Keratinocyte (primary cell): ENCODE results near the gene COPG1. TPM values are rescaled to one million over a fixed set of nuclear protein-coding genes. Genes with fewer than 3 reads are reported as not detected.

ENCODE experiments used
- DNase-seq: peaks from one replicate; pipeline ENCODE4 v3.0.0-alpha.2; 2011; ENCODE audit warnings: low read depth, missing footprints, low spot score
- FAIRE-seq: peaks from 2 replicates; lab custom pipeline; 2011; peaks lifted over from hg19 to GRCh38; lab: Jason Lieb, UNC
- H2AFZ ChIP-seq: 2 replicates; pipeline ENCODE4 v1.6.0; 2012; ENCODE audit warnings: low read length, control low read depth, inconsistent platforms; ENCODE audit not compliant: control insufficient read depth
- H3K27ac ChIP-seq: 2 replicates; pipeline ENCODE4 v1.5.1; 2011; ENCODE audit warnings: low read length; ENCODE audit not compliant: control insufficient read depth, insufficient read depth
- H3K27me3 ChIP-seq: 3 replicates; pipeline ENCODE4 v1.6.0; 2011; ENCODE audit warnings: low read length; ENCODE audit not compliant: control insufficient read depth, insufficient read depth; ENCODE audit errors: extremely low read depth
- H3K36me3 ChIP-seq, 2 experiments: 2 replicates in 1 of 2; 3 replicates in 1 of 2; pipeline ENCODE4 v1.5.1; 2011; ENCODE audit warnings: low read length in 2 of 2, mild to moderate bottlenecking in 1 of 2; ENCODE audit not compliant: control insufficient read depth in 2 of 2, insufficient read depth in 2 of 2; ENCODE audit errors: extremely low read depth in 1 of 2
- H3K4me1 ChIP-seq: 3 replicates; pipeline ENCODE4 v1.5.1; 2011; ENCODE audit warnings: low read length; ENCODE audit not compliant: control insufficient read depth, insufficient read depth; ENCODE audit errors: extremely low read depth
- H3K4me2 ChIP-seq: 3 replicates; pipeline ENCODE4 v1.6.0; 2011; ENCODE audit warnings: low read depth, low read length; ENCODE audit not compliant: control insufficient read depth, insufficient read depth; ENCODE audit errors: extremely low read depth
- H3K4me3 ChIP-seq, 3 experiments: fragments of 200-600 bp in 1 of 3; sonication (generic) in 1 of 3; 2 replicates in 2 of 3; 3 replicates in 1 of 3; pipeline ENCODE4 v1.5.1; 2011 to 2016; ENCODE audit warnings: low read length in 3 of 3, mild to moderate bottlenecking in 3 of 3, control low read depth in 2 of 3, inconsistent platforms in 1 of 3, low read depth in 1 of 3, mixed read lengths in 1 of 3, mixed run types in 1 of 3, moderate library complexity in 1 of 3; ENCODE audit not compliant: control insufficient read depth in 2 of 3, insufficient read depth in 2 of 3; ENCODE audit errors: extremely low read depth in 1 of 3
- H3K79me2 ChIP-seq: 2 replicates; pipeline ENCODE4 v1.6.0; 2012; ENCODE audit warnings: low read length; ENCODE audit not compliant: control insufficient read depth, insufficient read depth
- H3K9ac ChIP-seq: 3 replicates; pipeline ENCODE4 v1.6.0; 2011; ENCODE audit warnings: low read length; ENCODE audit not compliant: control insufficient read depth, insufficient read depth; ENCODE audit errors: extremely low read depth
- H3K9me1 ChIP-seq: 3 replicates; pipeline ENCODE4 v1.6.0; 2011; ENCODE audit warnings: low read length; ENCODE audit not compliant: control insufficient read depth, insufficient read depth; ENCODE audit errors: extremely low read depth
- H3K9me3 ChIP-seq: 2 replicates; pipeline ENCODE4 v1.5.1; 2012; ENCODE audit warnings: low read depth, low read length; ENCODE audit not compliant: control insufficient read depth
- H4K20me1 ChIP-seq: 3 replicates; pipeline ENCODE4 v1.6.0; 2011; ENCODE audit warnings: low read length; ENCODE audit not compliant: control insufficient read depth, insufficient read depth; ENCODE audit errors: extremely low read depth
- CTCF ChIP-seq, 3 experiments: IDR thresholded peaks in 1 of 3; conservative IDR thresholded peaks in 1 of 3; optimal IDR thresholded peaks in 1 of 3; 2 replicates in 2 of 3; 3 replicates in 1 of 3; pipeline versions ENCODE3 to v1.5.1; 2011; ENCODE audit warnings: low read length in 3 of 3, mild to moderate bottlenecking in 3 of 3, moderate library complexity in 2 of 3, control low read depth in 1 of 3, inconsistent platforms in 1 of 3; ENCODE audit not compliant: insufficient read depth in 2 of 3; ENCODE audit errors: extremely low read depth in 1 of 3
- EZH2 ChIP-seq: IDR thresholded peaks from one replicate; pipeline ENCODE4 v1.6.1; 2012; ENCODE audit warnings: inconsistent platforms, mild to moderate bottlenecking, low read length, moderate library complexity
- dilution Hi-C: fragments of 300-500 bp; cut with MboI; formaldehyde crosslinking; loops from one replicate; pipeline ENCODE4 v1.7.0; 2020; ENCODE audit warnings: low sequenced_read_pairs; ENCODE audit not compliant: extremely low pct_ligation_motif_present
- polyA plus RNA-seq, 5 experiments: library from polyadenylated mRNA; depleted of rRNA in 3 of 5; stranded (reverse) in 3 of 5; stranded (forward) in 1 of 5; unstranded in 1 of 5; fragments of >200 nt; gene quantifications; 1 replicate in 1 of 5; 2 replicates in 3 of 5; 3 replicates in 1 of 5; pipeline versions ENCODE4 v1.2.1 to v1.2.3, GENCODE V29; 2011 to 2012; ENCODE audit warnings: missing spikeins in 2 of 5, low read depth in 1 of 5, low replicate concordance in 1 of 5
- small RNA-seq, 3 experiments: library from RNA; depleted of rRNA; stranded (forward); fragments of <200 nt; gene quantifications; one replicate each; pipeline ENCODE3, GENCODE V24; 2012; ENCODE audit warnings: low read depth in 3 of 3, low replicate concordance in 1 of 3; ENCODE audit not compliant: insufficient read length in 3 of 3

COPG1 gene
- polyA plus RNA-seq, 1 donor (not counting 4 experiments of a cell fraction or from before 2014, with no cell fraction given), result 65.5 TPM

GRCh38 chr3:129326138-129326537 is 76.7 kb downstream of the COPG1 start:
- no peak for TF ChIP-seq EZH2
- no peak for TF ChIP-seq CTCF (optimal IDR thresholded peaks at IDR 0.05 in 1 of 3, IDR thresholded peaks at IDR 0.05 in 1 of 3, conservative IDR thresholded peaks at IDR 0.05 in 1 of 3; ENCODE audit: extremely low read depth in 1 of 3, insufficient read depth in 2 of 3, low read length in 3 of 3)
- no peak for FAIRE-seq
- no peaks in the 10 kb centered on the region for H3K27me3 ChIP-seq
- no peaks in the 10 kb centered on the region for H3K9me3 ChIP-seq
- no peak overlapping the region for H3K4me2 ChIP-seq
- no peaks in the 10 kb centered on the region for H4K20me1 ChIP-seq
- no peak overlapping the region for H2AFZ ChIP-seq
- no peak overlapping the region for H3K9ac ChIP-seq
- H3K4me3 ChIP-seq, result no peak overlapping the region
- no peaks in the 10 kb centered on the region for H3K9me1 ChIP-seq
- dilution Hi-C loops, result no loop called here
- no peak for DNase-seq
- H3K4me1 ChIP-seq, result no peaks in the 10 kb centered on the region
- no peak overlapping the region for H3K27ac ChIP-seq
- no peaks in the 10 kb centered on the region for H3K79me2 ChIP-seq
- H3K36me3 ChIP-seq, result no peaks in the 10 kb centered on the region

- TF ChIP-seq CTCF (optimal IDR thresholded peaks at IDR 0.05 in 1 of 3, IDR thresholded peaks at IDR 0.05 in 1 of 3, conservative IDR thresholded peaks at IDR 0.05 in 1 of 3; ENCODE audit: extremely low read depth in 1 of 3, insufficient read depth in 2 of 3, low read length in 3 of 3) (no peak), EZH2 (no peak)
- Histone ChIP-seq H3K4me2 (no peak overlapping the region), H3K36me3 (no peaks in the 10 kb centered on the region), H3K79me2 (no peaks in the 10 kb centered on the region), H2AFZ (no peak overlapping the region), H3K4me3 (no peak overlapping the region), H3K9ac (no peak overlapping the region), H3K27me3 (no peaks in the 10 kb centered on the region), H3K9me3 (no peaks in the 10 kb centered on the region), H3K27ac (no peak overlapping the region), H3K4me1 (no peaks in the 10 kb centered on the region), H3K9me1 (no peaks in the 10 kb centered on the region), H4K20me1 (no peaks in the 10 kb centered on the region)
- FAIRE-seq (no peak), DNase-seq (no peak)
- dilution Hi-C loops, result no loop called here
Measured at GRCh38 chr3:129326595-129326994, 77.2 kb downstream of the COPG1 start.

Small RNAs within 50 kb of the gene (small RNA-seq; reads per million reads assigned to genes)
- gene MIR6826 (0 to 0.33 (median 0) reads per million in 3 experiments), gene RPS27P12 (0 reads per million in 3 experiments)

Other genes starting within 250 kb of the COPG1 start
- not detected in 3 replicates for gene EFCC1, start 248.3 kb upstream of the COPG1 start, polyA plus RNA-seq
- gene GP9, start 188.8 kb upstream of the COPG1 start, polyA plus RNA-seq, result not detected in 3 replicates
- 8.1 to 12.4 TPM (median 12.3 TPM) in 3 replicates for gene RAB43, start 127.8 kb upstream of the COPG1 start, polyA plus RNA-seq
- gene ISY1, start 88.5 kb upstream of the COPG1 start, polyA plus RNA-seq, result 20.2 to 25.5 TPM (median 23.8 TPM) in 3 replicates
- 310 to 388 TPM (median 385 TPM) in 3 replicates for gene CNBP, start 65.7 kb upstream of the COPG1 start, polyA plus RNA-seq
- gene HMCES, start 29.3 kb downstream of the COPG1 start, polyA plus RNA-seq, result 36.4 to 66.4 TPM (median 54.6 TPM) in 3 replicates
- 0.17 to 0.42 TPM (median 0.34 TPM) in 3 replicates for gene EFCAB12, start 179.0 kb downstream of the COPG1 start, polyA plus RNA-seq
- 20.3 to 35.0 TPM (median 24.3 TPM) in 3 replicates for gene MBD4, start 190.3 kb downstream of the COPG1 start, polyA plus RNA-seq
- gene IFT122, start 190.6 kb downstream of the COPG1 start, polyA plus RNA-seq, result 6.2 to 7.1 TPM (median 6.5 TPM) in 3 replicates